Thyroid gland (tissue), 4 donors: ENCODE measurements around the gene LRRC4C.

Experiments
- POLR2A ChIP-seq, 2 donors: fragments of 450-650 bp; IDR thresholded peaks; one replicate each; pipeline ENCODE4 v1.6.1; 2017; ENCODE audit warnings: antibody characterized with exemption in 2 of 2, mild to moderate bottlenecking in 2 of 2, moderate library complexity in 1 of 2
- TF ChIP-seq, protein P1 (sequence below), 6 experiments: fragments of 200-600 bp in 3 of 6; fragments of 450-650 bp in 3 of 6; sonication (generic) in 3 of 6; IDR thresholded peaks; one replicate each; pipeline ENCODE4 v1.5.1; 2016 to 2019; ENCODE audit warnings: antibody characterized with exemption in 6 of 6, mild to moderate bottlenecking in 2 of 6, inconsistent platforms in 1 of 6, moderate library complexity in 1 of 6

DNA sequence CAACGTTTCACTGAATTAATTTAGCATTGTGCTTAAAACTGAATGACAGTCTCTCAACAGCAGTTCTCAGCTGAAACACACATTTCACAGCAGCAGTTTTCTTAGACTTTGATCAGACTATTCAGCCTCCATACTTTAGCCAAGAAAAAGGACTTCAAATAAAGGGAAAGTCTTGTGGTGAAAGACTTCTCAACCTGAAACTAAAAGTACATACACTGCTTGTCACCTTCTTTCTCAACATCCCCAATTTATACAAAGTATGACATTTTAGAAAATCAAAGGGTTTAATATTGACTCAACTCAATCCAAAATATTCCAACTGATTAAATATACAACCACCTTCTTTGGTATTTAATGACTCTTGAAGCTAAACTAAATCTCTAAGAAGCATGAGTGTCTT is 419.0 kb downstream of the LRRC4C start:
- no peak for TF ChIP-seq POLR2A (IDR thresholded peaks at IDR 0.05)
- TF ChIP-seq, protein P1, sequence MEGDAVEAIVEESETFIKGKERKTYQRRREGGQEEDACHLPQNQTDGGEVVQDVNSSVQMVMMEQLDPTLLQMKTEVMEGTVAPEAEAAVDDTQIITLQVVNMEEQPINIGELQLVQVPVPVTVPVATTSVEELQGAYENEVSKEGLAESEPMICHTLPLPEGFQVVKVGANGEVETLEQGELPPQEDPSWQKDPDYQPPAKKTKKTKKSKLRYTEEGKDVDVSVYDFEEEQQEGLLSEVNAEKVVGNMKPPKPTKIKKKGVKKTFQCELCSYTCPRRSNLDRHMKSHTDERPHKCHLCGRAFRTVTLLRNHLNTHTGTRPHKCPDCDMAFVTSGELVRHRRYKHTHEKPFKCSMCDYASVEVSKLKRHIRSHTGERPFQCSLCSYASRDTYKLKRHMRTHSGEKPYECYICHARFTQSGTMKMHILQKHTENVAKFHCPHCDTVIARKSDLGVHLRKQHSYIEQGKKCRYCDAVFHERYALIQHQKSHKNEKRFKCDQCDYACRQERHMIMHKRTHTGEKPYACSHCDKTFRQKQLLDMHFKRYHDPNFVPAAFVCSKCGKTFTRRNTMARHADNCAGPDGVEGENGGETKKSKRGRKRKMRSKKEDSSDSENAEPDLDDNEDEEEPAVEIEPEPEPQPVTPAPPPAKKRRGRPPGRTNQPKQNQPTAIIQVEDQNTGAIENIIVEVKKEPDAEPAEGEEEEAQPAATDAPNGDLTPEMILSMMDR (IDR thresholded peaks at IDR 0.05): no peak
